OCI-LY7 (cell line): ENCODE measurements around the gene HTD2. TPM values are rescaled to one million over a fixed set of nuclear protein-coding genes. Genes with fewer than 3 reads are reported as not detected.
A peak's percentile ranks its signal among the peaks of the same experiment; 100 is the strongest.
"Not testable (repeated sequence)": the region's sequence is repeated elsewhere in the genome, so short reads cannot be mapped to it uniquely, and the experiment has no call there.

Experiments used
- BruUV-seq: library from RNA; stranded (reverse); fragments of 400-500 nt; replicated peaks from 2 replicates; lab custom pipeline; 2021; lab: Mats Ljungman, UMichigan
- CTCF ChIA-PET: fragments of 300-600 bp; sonication (Branson Sonifier 250); formaldehyde crosslinking; loops from one replicate; lab custom pipeline; 2022; ENCODE audit warnings: antibody characterized with exemption; ENCODE audit not compliant: unreplicated experiment; lab: Charles Lee
- POLR2A ChIA-PET: fragments of 300-600 bp; sonication (Branson Sonifier 250); formaldehyde crosslinking; loops from one replicate; lab custom pipeline; 2022; ENCODE audit warnings: antibody characterized with exemption; lab: Charles Lee
- DNase-seq: peaks from one replicate; pipeline ENCODE4 v3.0.0-alpha.2; 2015; ENCODE audit warnings: low spot score
- H2AFZ ChIP-seq: fragments of 200-600 bp; sonication (generic), shearing (Covaris generic); 2 replicates; pipeline ENCODE4 v1.6.1; 2014; ENCODE audit warnings: mild to moderate bottlenecking, antibody characterized with exemption, low read length, moderate library complexity
- H3K27ac ChIP-seq: fragments of 200-600 bp; sonication (generic); 2 replicates; pipeline ENCODE4 v1.5.1; 2014; ENCODE audit warnings: mixed run types, low read depth, mild to moderate bottlenecking, moderate library complexity, low read length, inconsistent platforms; ENCODE audit not compliant: poor library complexity, severe bottlenecking
- H3K36me3 ChIP-seq: fragments of 200-600 bp; sonication (generic); 2 replicates; pipeline ENCODE4 v1.6.1; 2014; ENCODE audit warnings: mild to moderate bottlenecking, antibody characterized with exemption, low read length, moderate library complexity, mixed read lengths; ENCODE audit not compliant: insufficient read depth
- H3K4me1 ChIP-seq: fragments of 200-600 bp; sonication (generic); 2 replicates; pipeline ENCODE4 v1.5.1; 2014; ENCODE audit warnings: mild to moderate bottlenecking, low read length; ENCODE audit not compliant: insufficient read depth, poor library complexity, severe bottlenecking
- H3K4me2 ChIP-seq: fragments of 200-600 bp; sonication (generic); 2 replicates; pipeline ENCODE4 v1.6.1; 2014; ENCODE audit warnings: mild to moderate bottlenecking, low read length
- H3K4me3 ChIP-seq: fragments of 200-600 bp; sonication (generic); 2 replicates; pipeline ENCODE4 v1.5.1; 2014; ENCODE audit warnings: mild to moderate bottlenecking, low read depth, low read length; ENCODE audit not compliant: poor library complexity, severe bottlenecking
- H3K79me2 ChIP-seq: fragments of 200-600 bp; sonication (generic); 2 replicates; pipeline ENCODE4 v1.6.1; 2016; ENCODE audit warnings: low read depth, mild to moderate bottlenecking, low read length, moderate library complexity, mixed read lengths; ENCODE audit not compliant: insufficient read depth
- H3K9me2 ChIP-seq: fragments of 200-600 bp; sonication (generic); 2 replicates; pipeline ENCODE4 v1.6.1; 2016; ENCODE audit warnings: mild to moderate bottlenecking, low read length, mixed read lengths; ENCODE audit not compliant: insufficient read depth
- H3K9me3 ChIP-seq: fragments of 200-600 bp; sonication (generic); 2 replicates; pipeline ENCODE4 v1.6.1; 2014; ENCODE audit warnings: mild to moderate bottlenecking, mixed run types, low read length, mixed read lengths
- H4K20me1 ChIP-seq: fragments of 200-600 bp; sonication (generic); 2 replicates; pipeline ENCODE4 v1.6.1; 2014; ENCODE audit warnings: mild to moderate bottlenecking, antibody characterized with exemption, low read length, moderate library complexity, mixed read lengths; ENCODE audit not compliant: insufficient read depth
- EZH2phosphoT487 ChIP-seq: fragments of 200-600 bp; sonication (generic); IDR thresholded peaks from 2 replicates; pipeline ENCODE4 v1.6.1; 2018; ENCODE audit warnings: low read depth, borderline replicate concordance, mild to moderate bottlenecking, mixed run types, antibody characterized with exemption, low read length, moderate library complexity, mixed read lengths
- intact Hi-C: fragments of 100-400 bp; cut with micrococcal nuclease; formaldehyde crosslinking; loops from one replicate; pipeline ENCODE4 v1.10.0; 2022; ENCODE audit not compliant: unreplicated experiment
- total RNA-seq, 2 experiments: library from RNA; depleted of rRNA in 1 of 2; stranded (reverse); fragments of >200 nt in 1 of 2; shearing (Covaris generic) in 1 of 2; gene quantifications; 2 replicates each; pipeline ENCODE4 v1.2.3, GENCODE V29; 2014 to 2022
- TF ChIP-seq, protein P1 (sequence below): fragments of 200-600 bp; sonication (generic); conservative IDR thresholded peaks from 2 replicates; pipeline ENCODE4 v1.5.1; 2014; ENCODE audit warnings: mild to moderate bottlenecking, antibody characterized with exemption, low read length, moderate library complexity, mixed read lengths

The HTD2 gene
- total RNA-seq, 2 experiments from 2014 or later, result 10.0 to 13.0 TPM

- Histone ChIP-seq H3K9me2 (no peaks in the 10 kb centered on the region), H4K20me1 (no peaks in the 10 kb centered on the region), H3K4me1 (no peaks in the 10 kb centered on the region), H3K4me3 (no peak overlapping the region), H3K9me3 (no peaks in the 10 kb centered on the region), H3K4me2 (no peak overlapping the region), H3K36me3 (peaks cover 12% of the 10 kb centered on the region; the same call in 1 of the 2 replicates), H3K27ac (no peak overlapping the region), H3K79me2 (no peaks in the 10 kb centered on the region), H2AFZ (no peak overlapping the region)
- CTCF ChIA-PET, result no interaction called here
- TF ChIP-seq EZH2phosphoT487, result no peak
- TF ChIP-seq, protein P1, sequence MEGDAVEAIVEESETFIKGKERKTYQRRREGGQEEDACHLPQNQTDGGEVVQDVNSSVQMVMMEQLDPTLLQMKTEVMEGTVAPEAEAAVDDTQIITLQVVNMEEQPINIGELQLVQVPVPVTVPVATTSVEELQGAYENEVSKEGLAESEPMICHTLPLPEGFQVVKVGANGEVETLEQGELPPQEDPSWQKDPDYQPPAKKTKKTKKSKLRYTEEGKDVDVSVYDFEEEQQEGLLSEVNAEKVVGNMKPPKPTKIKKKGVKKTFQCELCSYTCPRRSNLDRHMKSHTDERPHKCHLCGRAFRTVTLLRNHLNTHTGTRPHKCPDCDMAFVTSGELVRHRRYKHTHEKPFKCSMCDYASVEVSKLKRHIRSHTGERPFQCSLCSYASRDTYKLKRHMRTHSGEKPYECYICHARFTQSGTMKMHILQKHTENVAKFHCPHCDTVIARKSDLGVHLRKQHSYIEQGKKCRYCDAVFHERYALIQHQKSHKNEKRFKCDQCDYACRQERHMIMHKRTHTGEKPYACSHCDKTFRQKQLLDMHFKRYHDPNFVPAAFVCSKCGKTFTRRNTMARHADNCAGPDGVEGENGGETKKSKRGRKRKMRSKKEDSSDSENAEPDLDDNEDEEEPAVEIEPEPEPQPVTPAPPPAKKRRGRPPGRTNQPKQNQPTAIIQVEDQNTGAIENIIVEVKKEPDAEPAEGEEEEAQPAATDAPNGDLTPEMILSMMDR, result no peak
- POLR2A ChIA-PET, result no interaction called here
- intact Hi-C loops, result no loop called here
- no TSS peak for BruUV-seq
- no peak for DNase-seq
Measured at GRCh38 chr3:58287354-58287753, 19.0 kb upstream of the HTD2 start.

- Histone ChIP-seq H4K20me1 (no peaks in the 10 kb centered on the region), H3K4me2 (no peak overlapping the region), H3K79me2 (no peaks in the 10 kb centered on the region), H3K9me2 (no peaks in the 10 kb centered on the region), H3K9me3 (no peaks in the 10 kb centered on the region), H3K36me3 (peaks cover 12% of the 10 kb centered on the region; the same call in 1 of the 2 replicates), H3K4me3 (no peak overlapping the region), H3K27ac (no peak overlapping the region), H2AFZ (no peak overlapping the region), H3K4me1 (no peaks in the 10 kb centered on the region)
- TF ChIP-seq, protein P1, result 0 out of 2 replicates have a peak, but pooled peaks have one; percentile 24
- TF ChIP-seq EZH2phosphoT487, result no peak
- ChIA-PET CTCF (no interaction called here), POLR2A (no interaction called here)
- DNase-seq, result no peak
- intact Hi-C loops, result no loop called here
- no TSS peak for BruUV-seq
Measured at GRCh38 chr3:58288011-58288728, 18.1 kb upstream of the HTD2 start.

- BruUV-seq, POLR2A ChIA-PET, H3K9me2 ChIP-seq, H3K4me2 ChIP-seq, H3K9me3 ChIP-seq, DNase-seq, H3K27ac ChIP-seq, H2AFZ ChIP-seq, H4K20me1 ChIP-seq, intact Hi-C loops, CTCF ChIA-PET, H3K4me1 ChIP-seq, H3K79me2 ChIP-seq, H3K4me3 ChIP-seq: not testable (repeated sequence)
- peaks cover 12% of the 10 kb centered on the region; the same call in 1 of the 2 replicates for H3K36me3 ChIP-seq
Measured at GRCh38 chr3:58288964-58289613, 17.2 kb upstream of the HTD2 start.

DNA sequence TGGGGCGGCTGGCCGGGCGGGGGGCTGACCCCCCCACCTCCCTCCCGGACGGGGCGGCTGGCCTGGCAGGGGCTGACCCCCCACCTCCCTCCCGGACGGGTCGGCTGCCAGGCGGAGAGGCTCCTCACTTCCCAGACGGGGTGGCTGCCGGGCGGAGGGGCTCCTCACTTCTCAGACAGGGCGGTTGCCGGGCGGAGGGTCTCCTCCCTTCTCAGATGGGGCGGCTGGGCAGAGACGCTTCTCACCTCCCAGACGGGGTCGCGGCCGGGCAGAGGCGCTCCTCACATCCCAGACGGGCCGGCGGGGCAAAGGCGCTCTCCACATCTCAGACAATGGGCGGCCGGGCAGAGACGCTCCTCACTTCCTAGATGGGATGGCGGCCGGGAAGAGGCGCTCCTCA is 15.9 kb upstream of the HTD2 start:
- POLR2A ChIA-PET, result not testable (repeated sequence)

More for the DNA sequence above, 15.9 kb upstream of the HTD2 start:
- BruUV-seq, H3K9me3 ChIP-seq, H3K9me2 ChIP-seq, CTCF ChIA-PET, H3K4me1 ChIP-seq, DNase-seq, H3K79me2 ChIP-seq, H3K4me3 ChIP-seq, H3K4me2 ChIP-seq, H3K36me3 ChIP-seq, H3K27ac ChIP-seq, H4K20me1 ChIP-seq, H2AFZ ChIP-seq, intact Hi-C loops: not testable (repeated sequence)
